ENCODE data around the gene PPM1N. TPM values are rescaled to one million over a fixed set of nuclear protein-coding genes. Genes with fewer than 3 reads are reported as not detected.

The PPM1N gene
- total and polyA plus RNA-seq, 9 donors, result 0.21 to 1.7 (median 0.89) TPM; not detected in 1

DNA sequence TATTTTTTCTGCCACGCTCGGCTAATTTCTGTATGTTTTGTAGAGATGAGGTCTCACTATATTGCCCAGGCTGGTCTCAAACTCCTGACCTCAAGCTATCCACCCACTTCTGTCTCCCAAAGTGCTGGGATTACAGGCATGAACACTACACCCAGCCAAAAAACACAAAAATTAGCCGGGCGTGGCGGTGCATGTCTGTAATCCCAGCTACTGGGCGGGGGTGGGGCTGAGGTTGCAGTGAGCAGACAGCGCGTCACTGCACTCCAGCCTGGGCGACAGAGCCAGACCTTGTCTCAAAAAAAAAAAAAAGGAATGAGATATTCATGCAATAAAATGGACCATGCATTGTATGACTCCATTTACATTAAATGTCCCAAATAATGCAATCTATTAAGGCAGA lies 41.2 kb downstream of the PPM1N start:
- no peaks in the 10 kb centered on the region for H3K9me3 ChIP-seq
- H3K27me3 ChIP-seq, result no peaks in the 10 kb centered on the region
- intact Hi-C loops (cut with DNase I), result no loop called here
- no peaks in the 10 kb centered on the region for H3K4me1 ChIP-seq (ENCODE audit: insufficient read depth)
- 92 to 94% (median 93%) methylated on average over 9 of the region's 9 CpGs for WGBS, 3 donors
- H3K36me3 ChIP-seq, result no peaks in the 10 kb centered on the region
- no peak for DNase-seq
- TF ChIP-seq POLR2A (IDR thresholded peaks at IDR 0.05), result no peak
- TF ChIP-seq, protein P1, sequence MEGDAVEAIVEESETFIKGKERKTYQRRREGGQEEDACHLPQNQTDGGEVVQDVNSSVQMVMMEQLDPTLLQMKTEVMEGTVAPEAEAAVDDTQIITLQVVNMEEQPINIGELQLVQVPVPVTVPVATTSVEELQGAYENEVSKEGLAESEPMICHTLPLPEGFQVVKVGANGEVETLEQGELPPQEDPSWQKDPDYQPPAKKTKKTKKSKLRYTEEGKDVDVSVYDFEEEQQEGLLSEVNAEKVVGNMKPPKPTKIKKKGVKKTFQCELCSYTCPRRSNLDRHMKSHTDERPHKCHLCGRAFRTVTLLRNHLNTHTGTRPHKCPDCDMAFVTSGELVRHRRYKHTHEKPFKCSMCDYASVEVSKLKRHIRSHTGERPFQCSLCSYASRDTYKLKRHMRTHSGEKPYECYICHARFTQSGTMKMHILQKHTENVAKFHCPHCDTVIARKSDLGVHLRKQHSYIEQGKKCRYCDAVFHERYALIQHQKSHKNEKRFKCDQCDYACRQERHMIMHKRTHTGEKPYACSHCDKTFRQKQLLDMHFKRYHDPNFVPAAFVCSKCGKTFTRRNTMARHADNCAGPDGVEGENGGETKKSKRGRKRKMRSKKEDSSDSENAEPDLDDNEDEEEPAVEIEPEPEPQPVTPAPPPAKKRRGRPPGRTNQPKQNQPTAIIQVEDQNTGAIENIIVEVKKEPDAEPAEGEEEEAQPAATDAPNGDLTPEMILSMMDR (IDR thresholded peaks at IDR 0.05), result no peak
- no peak overlapping the region for H3K27ac ChIP-seq
- no peak overlapping the region for H3K4me3 ChIP-seq

DNA sequence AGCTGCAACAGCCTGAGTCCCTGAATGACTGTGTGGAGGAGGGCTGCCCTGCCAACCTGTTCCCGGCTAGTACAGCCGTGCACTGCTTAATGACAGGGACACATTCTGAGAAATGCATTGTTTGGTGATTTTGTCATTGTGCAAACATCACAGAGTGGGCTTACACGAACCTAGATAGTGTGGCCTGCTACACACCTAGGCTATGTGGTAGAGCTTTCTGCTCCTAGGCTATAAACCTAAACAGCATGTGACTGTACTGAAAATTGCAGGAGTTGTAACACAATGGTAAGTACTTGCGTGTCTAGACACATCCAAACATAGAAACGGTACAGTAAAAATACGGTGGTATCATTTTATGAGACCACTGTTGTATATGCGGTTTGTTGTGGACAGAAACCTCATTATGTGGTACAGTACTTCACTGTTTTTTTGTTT lies 44.0 kb downstream of the PPM1N start:
- no peak for TF ChIP-seq POLR2A (IDR thresholded peaks at IDR 0.05)
- TF ChIP-seq, protein P1 (IDR thresholded peaks at IDR 0.05), result no peak
- no peak for TF ChIP-seq EP300 (IDR thresholded peaks at IDR 0.05)
- Histone ChIP-seq H3K27ac (no peak overlapping the region), H3K4me3 (no peak overlapping the region), H3K9me3 (no peaks in the 10 kb centered on the region), H3K27me3 (no peaks in the 10 kb centered on the region), H3K36me3 (no peaks in the 10 kb centered on the region), H3K4me1 (ENCODE audit: insufficient read depth) (no peaks in the 10 kb centered on the region)
- 70 to 79% (median 73%) methylated on average over 7 of the region's 7 CpGs for WGBS, 3 donors
- no peak for DNase-seq
- intact Hi-C loops (cut with DNase I), result no loop called here

DNA sequence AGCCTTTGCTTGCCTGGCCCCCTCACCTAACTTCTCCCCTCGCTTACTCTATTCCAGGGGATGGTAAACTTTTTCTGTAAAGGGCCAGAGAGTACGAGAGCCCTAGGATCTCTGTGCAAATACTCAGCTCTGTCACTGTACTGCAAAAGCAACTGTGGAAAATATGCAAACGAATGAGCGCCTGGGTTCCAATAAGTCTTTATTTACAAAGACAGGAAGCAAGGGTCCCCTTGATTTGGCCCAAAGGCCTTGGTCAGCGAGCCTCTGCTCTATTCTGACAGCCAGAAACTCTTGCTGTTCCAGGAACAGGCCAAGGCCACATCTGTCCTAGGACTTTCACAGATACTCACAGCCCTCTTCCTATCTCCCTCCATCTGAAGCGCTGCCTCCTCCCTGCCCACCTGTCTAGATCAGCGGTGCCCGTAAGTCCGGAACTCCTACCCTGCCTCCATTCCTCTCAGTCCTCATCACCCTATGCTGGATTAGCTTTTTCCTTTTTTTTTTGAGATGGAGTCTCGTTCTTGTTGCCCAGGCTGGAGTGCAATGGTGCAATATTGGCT lies 49.0 kb downstream of the PPM1N start:
- Histone ChIP-seq H3K27me3 (no peaks in the 10 kb centered on the region), H3K27ac (no peak overlapping the region), H3K9me3 (no peaks in the 10 kb centered on the region), H3K4me1 (ENCODE audit: insufficient read depth) (no peaks in the 10 kb centered on the region), H3K4me3 (no peak overlapping the region), H3K36me3 (no peaks in the 10 kb centered on the region)
- no peak for DNase-seq
- TF ChIP-seq POLR2A (IDR thresholded peaks at IDR 0.05) (no peak), EP300 (IDR thresholded peaks at IDR 0.05) (no peak)
- TF ChIP-seq, protein P1 (IDR thresholded peaks at IDR 0.05), result no peak
- WGBS, 3 donors, result 67 to 79% (median 71%) methylated on average over 10 of the region's 10 CpGs
- intact Hi-C loops (cut with DNase I), result no loop called here

DNA sequence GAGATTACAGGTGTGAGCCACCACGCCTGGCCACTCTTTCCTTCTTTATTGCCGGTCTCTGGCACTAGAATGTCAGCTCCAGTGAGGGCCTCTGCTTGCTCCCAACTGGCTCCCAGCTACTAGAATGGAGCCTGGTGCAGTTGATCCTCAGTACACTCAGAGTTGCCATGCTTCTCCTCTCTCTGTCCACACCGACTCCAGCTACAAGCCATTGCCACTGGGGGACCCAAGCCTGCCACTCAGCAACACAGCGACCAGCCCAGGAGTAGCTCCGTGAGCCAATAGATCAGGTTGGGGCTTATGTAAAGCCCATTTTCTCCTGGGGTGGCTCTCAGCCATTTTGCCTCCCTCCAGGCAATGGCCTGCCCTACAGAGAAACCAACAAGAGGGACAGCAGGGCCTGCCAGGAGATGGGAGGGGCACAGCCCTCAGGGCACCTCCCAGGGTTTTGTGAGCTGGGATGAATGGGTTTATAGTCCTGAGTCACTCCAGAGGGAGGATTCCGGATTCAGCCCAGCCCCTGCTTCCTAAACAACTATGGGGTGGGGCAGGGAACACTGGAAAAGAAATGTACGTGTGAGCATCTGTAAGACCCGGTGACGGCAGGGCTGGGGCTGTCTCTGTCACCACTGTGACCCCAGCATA lies 49.8 kb downstream of the PPM1N start:
- no peak for TF ChIP-seq EP300 (IDR thresholded peaks at IDR 0.05)
- no peak for TF ChIP-seq POLR2A (IDR thresholded peaks at IDR 0.05)
- TF ChIP-seq, protein P1 (IDR thresholded peaks at IDR 0.05), result no peak
- 89 to 90% (median 89%) methylated on average over 9 of the region's 9 CpGs for WGBS, 3 donors
- no peaks in the 10 kb centered on the region for H3K9me3 ChIP-seq
- no peaks in the 10 kb centered on the region for H3K27me3 ChIP-seq
- no peak overlapping the region for H3K4me3 ChIP-seq
- no peak for DNase-seq
- no peak overlapping the region for H3K27ac ChIP-seq
- H3K36me3 ChIP-seq, result no peaks in the 10 kb centered on the region
- intact Hi-C loops (cut with DNase I), result no loop called here
- H3K4me1 ChIP-seq (ENCODE audit: insufficient read depth), result no peaks in the 10 kb centered on the region

Other genes starting within 250 kb of the PPM1N start
- 10 to 100 TPM; 14.2 to 53.3 (median 43.1) TPM for gene MARK4, start 247.2 kb upstream of the PPM1N start, total RNA-seq
- gene MARK4, start 247.2 kb upstream of the PPM1N start, polyA plus RNA-seq, result 10 to 100 TPM; 24.6 to 51.5 TPM
- gene CKM, start 175.6 kb upstream of the PPM1N start, total RNA-seq, result under 1 TPM in 3 of 7 donors, not detected in 4; 0.55 to 0.85 (median 0.78) TPM
- under 1 TPM; 0.10 to 0.52 TPM for gene CKM, start 175.6 kb upstream of the PPM1N start, polyA plus RNA-seq
- 1 to 10 TPM in 1 of 7 donors, under 1 TPM in 2, not detected in 4; 0.30 to 7.1 (median 0.41) TPM for gene KLC3, start 157.7 kb upstream of the PPM1N start, total RNA-seq
- under 1 TPM in 1 of 2 donors, not detected in 1; 0.30 TPM for gene KLC3, start 157.7 kb upstream of the PPM1N start, polyA plus RNA-seq
- 10 to 100 TPM in 6 of 7 donors, 1 to 10 TPM in 1; 6.3 to 18.6 (median 17.3) TPM for gene ERCC2, start 127.9 kb upstream of the PPM1N start, total RNA-seq
- 10 to 100 TPM; 13.1 to 13.3 TPM for gene ERCC2, start 127.9 kb upstream of the PPM1N start, polyA plus RNA-seq
- gene PPP1R13L, start 93.4 kb upstream of the PPM1N start, total RNA-seq, result 10 to 100 TPM in 5 of 7 donors, 1 to 10 TPM in 2; 6.8 to 29.1 (median 16.7) TPM
- gene PPP1R13L, start 93.4 kb upstream of the PPM1N start, polyA plus RNA-seq, result 10 to 100 TPM; 10.6 to 13.3 TPM
- gene POLR1G, start 91.8 kb upstream of the PPM1N start, total RNA-seq, result 1 to 10 TPM; 1.5 to 8.5 (median 6.5) TPM
- 1 to 10 TPM; 2.7 to 5.4 TPM for gene POLR1G, start 91.8 kb upstream of the PPM1N start, polyA plus RNA-seq
- gene ERCC1, start 74.5 kb upstream of the PPM1N start, total RNA-seq, result 10 to 100 TPM; 70.7 to 98.6 (median 83.9) TPM
- gene ERCC1, start 74.5 kb upstream of the PPM1N start, polyA plus RNA-seq, result 10 to 100 TPM; 41.1 to 64.3 TPM
- 100 to 1,000 TPM in 3 of 7 donors, 10 to 100 TPM in 2, 1 to 10 TPM in 2; 2.9 to 295 (median 44.3) TPM for gene FOSB, start 30.4 kb upstream of the PPM1N start, total RNA-seq
- 100 to 1,000 TPM in 1 of 2 donors, 1 to 10 TPM in 1; 4.9 to 142 TPM for gene FOSB, start 30.4 kb upstream of the PPM1N start, polyA plus RNA-seq
- 1 to 10 TPM in 5 of 7 donors, under 1 TPM in 2; 0.63 to 4.7 (median 2.5) TPM for gene RTN2, start 1.4 kb upstream of the PPM1N start, total RNA-seq
- 1 to 10 TPM; 3.0 to 5.0 TPM for gene RTN2, start 1.4 kb upstream of the PPM1N start, polyA plus RNA-seq
- gene VASP, start 9.0 kb downstream of the PPM1N start, total RNA-seq, result 10 to 100 TPM; 15.7 to 83.2 (median 58.2) TPM
- 10 to 100 TPM; 23.9 to 48.4 TPM for gene VASP, start 9.0 kb downstream of the PPM1N start, polyA plus RNA-seq
- gene OPA3, start 86.4 kb downstream of the PPM1N start, total RNA-seq, result 10 to 100 TPM in 4 of 7 donors, 1 to 10 TPM in 3; 2.0 to 16.6 (median 12.3) TPM
- gene OPA3, start 86.4 kb downstream of the PPM1N start, polyA plus RNA-seq, result 1 to 10 TPM; 3.3 to 8.9 TPM
- 1 to 10 TPM in 5 of 7 donors, under 1 TPM in 2; 0.60 to 4.5 (median 2.4) TPM for gene GPR4, start 103.8 kb downstream of the PPM1N start, total RNA-seq
- gene GPR4, start 103.8 kb downstream of the PPM1N start, polyA plus RNA-seq, result 10 to 100 TPM in 1 of 2 donors, 1 to 10 TPM in 1; 3.0 to 11.9 TPM
- 10 to 100 TPM in 6 of 7 donors, 1 to 10 TPM in 1; 9.9 to 25.0 (median 14.4) TPM for gene EML2, start 141.0 kb downstream of the PPM1N start, total RNA-seq
- gene EML2, start 141.0 kb downstream of the PPM1N start, polyA plus RNA-seq, result 10 to 100 TPM; 13.1 to 16.3 TPM
- 1 to 10 TPM in 1 of 7 donors, under 1 TPM in 3, not detected in 3; 0.20 to 1.6 (median 0.59) TPM for gene GIPR, start 169.8 kb downstream of the PPM1N start, total RNA-seq
- gene GIPR, start 169.8 kb downstream of the PPM1N start, polyA plus RNA-seq, result under 1 TPM; 0.02 to 0.33 TPM
- 100 to 1,000 TPM; 288 to 508 (median 382) TPM for gene SNRPD2, start 193.5 kb downstream of the PPM1N start, total RNA-seq
- 100 to 1,000 TPM; 279 to 499 TPM for gene SNRPD2, start 193.5 kb downstream of the PPM1N start, polyA plus RNA-seq
- gene QPCTL, start 194.2 kb downstream of the PPM1N start, total RNA-seq, result 10 to 100 TPM in 1 of 7 donors, 1 to 10 TPM in 6; 4.2 to 15.3 (median 7.3) TPM
- 1 to 10 TPM; 3.2 to 6.8 TPM for gene QPCTL, start 194.2 kb downstream of the PPM1N start, polyA plus RNA-seq
- 10 to 100 TPM; 13.4 to 32.5 (median 22.4) TPM for gene FBXO46, start 232.5 kb downstream of the PPM1N start, total RNA-seq
- 10 to 100 TPM in 1 of 2 donors, 1 to 10 TPM in 1; 6.7 to 13.9 TPM for gene FBXO46, start 232.5 kb downstream of the PPM1N start, polyA plus RNA-seq
- gene MEIOSIN, start 235.0 kb downstream of the PPM1N start, total RNA-seq, result not detected
- gene MEIOSIN, start 235.0 kb downstream of the PPM1N start, polyA plus RNA-seq, result not detected

All from ovary (tissue), 9 donors.